ENCODE data around the gene LSM5. TPM values are rescaled to one million over a fixed set of nuclear protein-coding genes. Genes with fewer than 3 reads are reported as not detected.
A peak's percentile ranks its signal among the peaks of the same experiment; 100 is the strongest.

The LSM5 gene
- total RNA-seq, 4 donors from 2014 or later, result 10.5 to 21.4 (median 14.1) TPM

- DNase-seq (ENCODE audit: low spot score) (no peak), ATAC-seq (ENCODE audit: low FRiP score) (no peak)
- TF ChIP-seq CTCF (IDR thresholded peaks at IDR 0.05), result no peak
These were observed 6.1 kb upstream of the LSM5 start for GRCh38 chr7:32496052-32496813.

DNA sequence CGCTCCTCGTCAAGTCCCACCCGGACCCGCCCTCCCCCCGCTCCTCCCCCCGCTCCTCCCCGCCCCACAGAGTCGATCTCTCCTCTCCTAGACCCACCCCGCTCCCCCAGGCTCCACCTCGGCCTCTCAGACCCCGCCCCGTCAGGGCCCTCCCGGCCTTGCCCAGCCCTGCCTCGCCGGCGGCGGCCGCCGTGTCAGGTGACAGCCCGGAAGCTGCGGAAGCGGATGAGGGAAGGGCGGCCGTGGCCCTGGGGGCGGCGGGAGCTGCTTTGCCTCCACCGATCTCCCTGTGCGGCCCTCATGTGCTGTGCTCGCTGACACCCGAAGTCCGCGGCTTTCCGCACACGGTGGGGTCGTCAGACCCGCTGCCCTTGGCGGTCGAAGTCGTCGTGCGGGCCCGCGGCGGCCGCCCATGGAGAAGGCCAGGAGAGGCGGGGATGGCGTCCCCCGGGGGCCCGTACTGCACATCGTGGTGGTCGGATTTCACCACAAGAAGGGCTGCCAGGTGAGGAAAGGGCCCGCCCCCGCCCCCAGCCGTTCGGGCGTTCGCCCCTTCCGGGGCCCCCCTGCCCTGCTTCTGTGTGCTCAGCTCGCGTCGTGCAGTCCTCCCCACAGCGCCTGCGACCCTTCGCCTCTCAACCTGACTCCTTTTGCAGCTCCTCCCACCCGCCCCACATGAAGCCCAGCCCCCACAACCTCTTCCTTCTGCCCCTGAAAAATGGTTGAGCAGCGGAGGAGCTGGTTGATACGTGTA is 5.3 kb upstream of the LSM5 start, which contains the start of gene AVL9:
AVL9 (plus strand) TSS at position 192 of the 754 bp plus-strand sequence; CDS start at position 413, 221 bp downstream.
- ATAC-seq (ENCODE audit: low FRiP score), result peak; percentile 100
- DNase-seq (ENCODE audit: low spot score), result peak; percentile 83
- TF ChIP-seq CTCF (IDR thresholded peaks at IDR 0.05), result no peak

GRCh38 chr7:32494946-32495297 is 4.7 kb upstream of the LSM5 start:
- no peak for TF ChIP-seq CTCF (IDR thresholded peaks at IDR 0.05)
- ATAC-seq (ENCODE audit: low FRiP score), result peak; percentile 2
- no peak for DNase-seq (ENCODE audit: low spot score)

DNA sequence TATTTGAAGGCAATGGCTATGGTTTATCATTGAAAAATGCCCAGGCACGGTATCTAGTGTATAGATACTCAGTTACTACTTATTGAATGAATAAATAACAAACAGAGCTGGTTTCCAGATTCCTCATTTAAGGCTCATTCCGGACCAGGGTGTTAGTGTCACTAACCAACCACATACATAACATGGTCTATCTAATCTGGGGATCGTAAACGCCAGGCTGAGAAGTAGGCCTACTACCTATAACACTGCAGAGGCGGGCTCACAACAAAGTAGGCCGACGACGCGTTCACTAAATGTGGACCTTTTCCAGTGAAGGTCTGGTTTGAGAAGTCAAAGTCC is 423 bp downstream of the LSM5 start:
- no peak for ATAC-seq (ENCODE audit: low FRiP score)
- no peak for TF ChIP-seq CTCF (IDR thresholded peaks at IDR 0.05)
- no peak for DNase-seq (ENCODE audit: low spot score)

DNA sequence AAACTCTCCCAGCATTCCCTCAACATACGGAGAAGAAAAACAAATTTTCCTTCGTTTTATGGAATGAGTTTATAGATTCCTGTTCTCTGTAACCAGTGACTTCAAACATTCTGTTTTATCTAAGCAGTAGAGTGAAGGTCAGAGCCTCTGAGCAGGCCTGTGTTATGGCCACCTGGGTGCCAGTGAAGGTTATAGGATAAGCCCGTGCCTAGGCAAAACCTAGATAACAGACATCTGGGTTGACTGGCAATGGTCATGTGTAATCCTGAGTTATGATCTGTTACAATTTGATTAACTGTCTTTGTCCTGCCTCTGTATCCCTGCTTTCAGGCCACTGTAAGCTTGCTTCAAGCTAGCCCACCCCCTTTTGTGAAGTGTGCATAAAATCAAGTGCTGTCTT is 8.3 kb downstream of the LSM5 start:
- DNase-seq (ENCODE audit: low spot score), result no peak
- no peak for ATAC-seq (ENCODE audit: low FRiP score)
- no peak for TF ChIP-seq CTCF (IDR thresholded peaks at IDR 0.05)

DNA sequence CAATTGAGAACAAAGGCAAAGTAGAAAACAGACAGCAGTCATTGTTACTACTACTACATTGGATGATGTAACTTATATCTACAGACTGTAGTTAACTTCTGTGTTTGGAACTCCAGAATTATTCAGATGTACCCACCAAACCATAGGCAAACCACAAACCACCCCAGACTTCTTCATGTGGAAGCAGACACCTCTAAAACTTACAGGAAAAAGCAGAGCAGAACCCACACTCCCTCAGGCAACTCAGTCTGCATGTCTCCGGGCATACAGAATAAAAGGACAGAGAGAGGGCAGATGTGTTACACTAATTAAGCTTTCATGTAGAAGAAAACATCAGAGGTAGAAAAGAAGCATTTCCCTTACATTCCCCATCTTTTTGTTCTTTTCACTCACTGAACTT is 9.0 kb downstream of the LSM5 start:
- ATAC-seq (ENCODE audit: low FRiP score) (no peak), DNase-seq (ENCODE audit: low spot score) (no peak)
- no peak for TF ChIP-seq CTCF (IDR thresholded peaks at IDR 0.05)

Measured in omental fat pad (tissue), 4 donors.